ENCODE data around the gene PADI1. TPM values are rescaled to one million over a fixed set of nuclear protein-coding genes. Genes with fewer than 3 reads are reported as not detected.

Gene PADI1
- total RNA-seq, 1 donor from 2014 or later: not detected

DNA sequence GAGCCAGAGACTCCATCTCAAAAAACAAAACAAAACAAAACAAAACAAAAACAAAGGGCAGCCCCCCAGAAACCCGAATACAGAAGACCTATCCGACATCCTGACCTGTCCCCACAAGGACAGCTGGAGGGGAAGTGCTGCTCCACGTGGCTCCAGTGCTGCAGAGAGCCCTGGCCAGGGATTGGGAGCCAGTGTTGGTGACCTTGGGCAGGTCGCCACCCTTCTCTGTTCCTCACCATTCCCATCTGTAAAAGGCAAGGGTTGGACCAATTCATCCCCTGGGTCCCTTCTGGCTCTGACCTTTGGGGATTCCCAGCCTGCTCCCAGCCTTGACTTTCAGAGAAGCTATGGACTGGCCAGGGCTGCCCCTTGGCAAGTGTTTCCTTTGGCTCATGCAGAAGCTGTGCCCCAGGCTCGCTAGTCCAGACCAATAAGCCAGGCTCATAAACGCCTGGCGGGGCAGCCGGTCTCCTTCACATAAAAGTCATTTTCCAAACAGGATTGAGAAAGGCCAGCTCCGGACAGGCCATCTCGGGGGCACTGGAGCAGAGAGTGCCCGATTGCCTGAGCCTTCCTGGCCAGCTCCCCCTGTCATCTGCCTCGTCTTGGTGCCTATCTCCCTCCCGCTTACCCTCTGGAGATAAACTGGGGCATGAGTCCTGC is 20.0 kb upstream of the PADI1 start:
- no peak for DNase-seq (ENCODE audit: low spot score in 2 of 2, unreplicated experiment in 2 of 2)
- no peak overlapping the region for H3K4me3 Mint-ChIP-seq
- no peak for TF ChIP-seq CTCF (IDR thresholded peaks at IDR 0.05; ENCODE audit: unreplicated experiment)
- H3K27ac Mint-ChIP-seq: no peak overlapping the region
- peaks cover 2% of the 10 kb centered on the region for H3K4me1 Mint-ChIP-seq
- H3K36me3 Mint-ChIP-seq: no peaks in the 10 kb centered on the region
- H3K9me3 Mint-ChIP-seq: peaks cover 13% of the 10 kb centered on the region
- no peaks in the 10 kb centered on the region for H3K27me3 Mint-ChIP-seq (ENCODE audit: low read depth)

DNA sequence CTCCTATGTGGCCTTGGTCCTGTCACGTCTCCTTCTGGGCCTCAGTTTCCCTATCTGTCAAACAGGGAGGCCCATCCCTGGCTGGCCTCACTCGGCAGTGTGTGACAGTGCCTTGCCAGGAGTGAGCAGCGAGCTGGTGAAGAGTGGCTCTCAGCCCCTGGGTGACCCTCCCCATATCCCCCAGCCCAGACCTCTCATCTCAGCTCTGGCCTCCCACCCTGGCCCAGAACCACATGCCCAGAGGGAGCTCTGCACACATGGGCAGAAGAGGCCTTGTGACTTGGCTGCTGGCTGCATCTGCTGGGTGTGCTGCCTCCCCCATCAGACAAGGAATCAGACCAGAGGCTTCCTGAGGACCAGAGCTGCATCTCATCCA is 19.5 kb upstream of the PADI1 start:
- Mint-ChIP-seq H3K27ac (no peak overlapping the region), H3K36me3 (no peaks in the 10 kb centered on the region), H3K4me1 (peaks cover 2% of the 10 kb centered on the region), H3K4me3 (no peak overlapping the region), H3K27me3 (ENCODE audit: low read depth) (no peaks in the 10 kb centered on the region), H3K9me3 (peaks cover 13% of the 10 kb centered on the region)
- no peak for TF ChIP-seq CTCF (IDR thresholded peaks at IDR 0.05; ENCODE audit: unreplicated experiment)
- no peak for DNase-seq (ENCODE audit: low spot score in 2 of 2, unreplicated experiment in 2 of 2)

- DNase-seq (ENCODE audit: low spot score in 2 of 2, unreplicated experiment in 2 of 2): no peak
- H3K27me3 Mint-ChIP-seq (ENCODE audit: low read depth): no peaks in the 10 kb centered on the region
Measured at GRCh38 chr1:17186216-17186909, 18.6 kb upstream of the PADI1 start.

DNA sequence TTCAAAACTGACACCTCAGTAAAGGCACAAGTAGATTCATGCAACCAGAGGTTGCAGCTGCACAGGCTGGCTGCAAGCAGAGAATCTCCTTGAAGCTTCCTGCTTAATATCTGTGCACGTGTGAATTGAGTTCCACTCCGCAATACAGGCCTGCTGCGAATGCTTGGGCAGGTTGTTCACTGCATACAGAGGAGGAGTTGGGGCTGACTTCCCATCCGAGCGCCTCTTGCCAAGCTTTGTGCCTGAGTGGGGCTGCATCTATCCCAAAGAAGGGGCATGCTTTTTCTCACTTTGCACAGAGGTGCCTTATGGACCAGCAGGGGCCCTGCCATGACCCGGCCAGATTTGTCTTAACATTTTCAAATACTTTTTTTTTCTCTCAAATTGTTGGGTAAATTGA is 17.9 kb upstream of the PADI1 start:
- DNase-seq (ENCODE audit: low spot score in 2 of 2, unreplicated experiment in 2 of 2): no peak
- no peak overlapping the region for H3K27ac Mint-ChIP-seq
- H3K9me3 Mint-ChIP-seq: peaks cover 8% of the 10 kb centered on the region
- TF ChIP-seq CTCF (IDR thresholded peaks at IDR 0.05; ENCODE audit: unreplicated experiment): no peak
- H3K27me3 Mint-ChIP-seq (ENCODE audit: low read depth): no peaks in the 10 kb centered on the region
- peaks cover 2% of the 10 kb centered on the region for H3K4me1 Mint-ChIP-seq
- no peak overlapping the region for H3K4me3 Mint-ChIP-seq
- no peaks in the 10 kb centered on the region for H3K36me3 Mint-ChIP-seq

More at GRCh38 chr1:17186216-17186909, 18.6 kb upstream of the PADI1 start:
- TF ChIP-seq CTCF (IDR thresholded peaks at IDR 0.05; ENCODE audit: unreplicated experiment): no peak
- Mint-ChIP-seq H3K4me3 (no peak overlapping the region), H3K9me3 (peaks cover 8% of the 10 kb centered on the region), H3K4me1 (peaks cover 2% of the 10 kb centered on the region), H3K27ac (no peak overlapping the region), H3K36me3 (no peaks in the 10 kb centered on the region)

DNA sequence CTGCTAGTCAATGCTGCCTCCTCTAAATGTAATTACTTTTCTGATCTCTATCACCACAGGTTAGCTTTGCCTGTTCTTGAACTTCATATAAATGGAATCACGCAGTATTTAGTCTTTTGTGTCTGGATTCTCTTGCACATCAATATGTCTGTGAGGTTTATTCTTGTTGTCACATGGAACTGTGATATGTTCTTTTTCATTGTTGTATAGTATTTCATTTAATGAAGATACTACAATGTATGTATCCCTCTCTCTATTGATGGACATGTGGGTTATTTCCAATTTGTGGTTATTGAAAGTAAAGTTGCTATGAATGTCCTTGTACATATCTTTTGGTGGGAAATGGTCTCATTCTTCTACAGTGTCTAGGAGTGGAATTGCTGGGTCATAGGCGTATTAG is 16.7 kb upstream of the PADI1 start:
- Mint-ChIP-seq H3K27ac (no peak overlapping the region), H3K4me1 (peaks cover 2% of the 10 kb centered on the region), H3K9me3 (peaks cover 8% of the 10 kb centered on the region), H3K36me3 (no peaks in the 10 kb centered on the region), H3K4me3 (no peak overlapping the region), H3K27me3 (ENCODE audit: low read depth) (no peaks in the 10 kb centered on the region)
- TF ChIP-seq CTCF (IDR thresholded peaks at IDR 0.05; ENCODE audit: unreplicated experiment): no peak
- DNase-seq (ENCODE audit: low spot score in 2 of 2, unreplicated experiment in 2 of 2): no peak
